OCI-M2 (cell line): ENCODE data around the gene CNPY3.
"Not testable (repeated sequence)": the region's sequence is repeated elsewhere in the genome, so short reads cannot be mapped to it uniquely, and the experiment has no call there.

Experiments
- DNase-seq: peaks from one replicate; lab custom pipeline; 2025; ENCODE audit not compliant: unreplicated experiment; lab: John Stamatoyannopoulos, UW

The CNPY3 gene

DNA sequence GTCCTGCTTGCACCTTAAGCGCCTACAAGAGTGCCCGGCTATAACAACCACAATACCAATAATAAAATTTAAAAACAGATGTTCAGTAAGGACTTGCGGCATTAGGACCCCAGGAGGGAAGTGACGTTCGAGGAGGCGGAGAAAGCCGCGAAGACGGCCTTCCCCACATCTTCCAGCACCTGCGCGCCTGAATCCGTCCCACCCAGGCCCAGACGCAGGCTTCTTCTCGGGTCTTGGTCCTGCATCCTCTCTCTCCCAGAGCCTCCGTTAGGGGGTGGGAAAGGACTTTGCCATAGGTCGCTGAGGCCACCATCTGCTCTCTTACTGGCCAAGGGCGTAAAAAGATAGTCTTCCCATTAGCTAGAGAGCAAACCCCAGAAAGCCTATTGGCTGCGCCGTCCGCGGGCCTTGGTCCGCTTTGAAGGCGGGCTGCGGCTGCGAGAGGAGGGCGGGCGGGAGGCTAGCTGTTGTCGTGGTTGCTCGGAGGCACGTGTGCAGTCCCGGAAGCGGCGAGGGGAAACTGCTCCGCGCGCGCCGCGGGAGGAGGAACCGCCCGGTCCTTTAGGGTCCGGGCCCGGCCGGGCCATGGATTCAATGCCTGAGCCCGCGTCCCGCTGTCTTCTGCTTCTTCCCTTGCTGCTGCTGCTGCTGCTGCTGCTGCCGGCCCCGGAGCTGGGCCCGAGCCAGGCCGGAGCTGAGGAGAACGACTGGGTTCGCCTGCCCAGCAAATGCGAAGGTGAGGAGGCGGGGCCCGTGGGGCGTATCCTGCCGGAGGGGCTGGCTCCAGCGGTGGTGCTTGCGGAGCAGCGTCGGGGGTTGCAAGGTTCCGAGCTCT, at the start of gene CNPY3:
TSS of gene CNPY3 (plus strand) at position 495 of the 835 bp plus-strand sequence. CDS start at position 586, 91 bp downstream.
- DNase-seq = peak; percentile 97

- DNase-seq = not testable (repeated sequence)
Observed at GRCh38 chr6:42880240-42880817, 49.0 kb upstream of the CNPY3 start.

- DNase-seq = not testable (repeated sequence)
Observed at GRCh38 chr6:42880871-42881270, 48.4 kb upstream of the CNPY3 start.

GRCh38 chr6:42885702-42886101, 43.6 kb upstream of the CNPY3 start:
- DNase-seq = no peak

DNA sequence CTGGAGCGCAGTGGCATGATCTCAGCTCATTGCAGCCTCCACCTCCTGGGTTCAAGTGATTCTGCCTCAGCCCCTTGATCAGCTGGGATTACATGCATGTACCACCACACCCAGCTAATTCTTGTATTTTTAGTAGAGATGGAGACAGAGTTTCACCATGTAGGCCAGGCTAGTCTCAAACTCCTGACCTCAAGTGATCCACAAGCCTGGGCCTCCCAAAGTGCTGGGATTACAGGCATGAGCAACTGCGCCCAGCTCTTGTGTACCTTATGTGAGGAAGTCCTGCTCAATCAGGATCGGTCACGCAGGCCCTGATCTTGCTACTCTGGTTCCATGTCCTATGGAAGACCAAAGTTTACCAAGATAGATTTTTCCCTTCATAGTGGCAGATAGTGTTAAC, 41.1 kb upstream of the CNPY3 start:
- not testable (repeated sequence) for DNase-seq

DNA sequence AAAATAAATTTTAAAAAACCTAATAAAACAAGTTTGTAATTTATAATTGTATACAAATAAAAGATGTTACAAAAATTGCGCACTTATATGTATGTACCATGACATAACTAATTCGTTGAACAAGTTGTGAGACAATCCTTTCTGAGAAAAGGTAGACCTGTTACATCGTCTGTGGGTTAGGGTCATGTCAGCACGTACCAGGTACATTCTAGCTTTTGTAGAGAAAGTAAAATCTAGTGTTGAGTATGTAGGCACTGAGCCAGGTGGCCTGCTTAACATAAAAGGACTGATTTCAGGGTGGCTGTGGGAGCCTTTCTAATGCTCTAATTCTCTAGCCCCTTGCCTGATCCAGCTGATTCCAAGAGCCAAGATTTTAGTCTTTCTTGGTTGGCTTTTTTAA, 39.5 kb upstream of the CNPY3 start:
- DNase-seq = no peak

- DNase-seq = no peak
Observed at GRCh38 chr6:42890311-42891198, 38.7 kb upstream of the CNPY3 start.

DNA sequence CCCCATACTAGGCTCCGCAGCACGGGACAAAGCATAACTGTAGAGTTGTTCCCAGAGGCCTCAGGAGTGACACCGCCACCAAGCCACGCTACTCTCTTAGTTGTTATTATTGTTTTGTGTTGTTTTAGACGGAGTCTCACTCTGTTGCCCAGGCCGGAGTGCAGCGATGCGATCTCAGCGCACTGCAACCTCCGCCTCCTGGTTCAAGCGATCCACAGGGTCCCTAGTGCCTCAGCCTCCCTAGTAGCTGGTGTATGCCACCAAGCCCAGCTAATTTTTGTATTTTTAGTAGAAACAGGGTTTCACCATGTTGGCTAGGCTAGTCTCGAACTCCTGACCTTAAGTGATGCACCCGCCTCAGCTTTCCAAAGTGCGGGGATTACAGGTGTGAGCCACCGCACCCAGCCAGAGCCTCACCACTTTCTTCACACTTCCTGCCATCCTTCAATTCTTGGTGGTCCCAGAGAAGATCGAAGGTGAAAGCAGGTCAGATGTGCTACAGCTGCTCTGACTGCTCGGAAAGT, 38.0 kb upstream of the CNPY3 start:
- DNase-seq = no peak

- DNase-seq = peak; percentile 67
Observed at GRCh38 chr6:42894041-42894828, 35.0 kb upstream of the CNPY3 start.

- DNase-seq = no peak
Observed at GRCh38 chr6:42896178-42896719, 33.0 kb upstream of the CNPY3 start.

- peak; percentile 82 for DNase-seq
Observed at GRCh38 chr6:42898891-42899361, 30.4 kb upstream of the CNPY3 start.

DNA sequence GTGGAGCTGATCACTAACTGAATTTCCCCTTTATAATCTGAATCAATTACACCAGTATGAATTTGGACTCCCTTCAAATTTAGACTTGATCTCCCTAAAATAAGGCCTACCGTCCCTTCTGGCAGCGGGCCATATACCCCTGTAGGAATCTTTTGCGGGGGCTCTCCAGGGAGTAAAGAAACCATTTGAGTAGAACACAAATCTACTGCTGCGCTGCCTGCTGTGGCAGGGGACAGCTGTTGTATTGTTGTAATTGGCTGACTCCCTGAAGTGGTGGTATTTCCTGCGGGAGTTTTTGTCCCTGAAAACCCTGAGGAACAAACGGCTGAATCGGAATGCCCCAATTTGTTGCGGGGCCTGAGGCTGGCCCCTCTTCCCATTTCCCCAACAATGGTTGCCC, 29.4 kb upstream of the CNPY3 start:
- no peak for DNase-seq

DNA sequence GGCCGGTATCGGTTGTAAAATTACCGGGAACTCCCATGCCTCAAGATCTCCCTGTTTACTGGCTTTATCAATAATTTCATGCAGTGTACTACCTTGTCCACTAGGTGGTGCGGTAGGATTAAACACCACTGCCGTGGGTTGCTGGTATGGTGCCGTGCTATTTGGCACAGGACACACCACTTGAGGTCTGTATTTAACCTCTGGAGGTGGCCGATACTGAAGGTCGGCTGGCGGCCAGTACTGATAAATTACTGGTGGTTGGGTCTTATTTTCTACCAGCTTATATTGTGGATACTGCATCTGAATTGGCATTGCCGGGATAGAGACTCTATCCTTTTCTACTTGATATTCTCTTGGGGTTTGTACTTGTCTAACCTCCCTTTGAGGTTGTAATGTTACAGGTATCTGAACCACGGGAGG, 27.7 kb upstream of the CNPY3 start:
- DNase-seq = peak; percentile 74

DNA sequence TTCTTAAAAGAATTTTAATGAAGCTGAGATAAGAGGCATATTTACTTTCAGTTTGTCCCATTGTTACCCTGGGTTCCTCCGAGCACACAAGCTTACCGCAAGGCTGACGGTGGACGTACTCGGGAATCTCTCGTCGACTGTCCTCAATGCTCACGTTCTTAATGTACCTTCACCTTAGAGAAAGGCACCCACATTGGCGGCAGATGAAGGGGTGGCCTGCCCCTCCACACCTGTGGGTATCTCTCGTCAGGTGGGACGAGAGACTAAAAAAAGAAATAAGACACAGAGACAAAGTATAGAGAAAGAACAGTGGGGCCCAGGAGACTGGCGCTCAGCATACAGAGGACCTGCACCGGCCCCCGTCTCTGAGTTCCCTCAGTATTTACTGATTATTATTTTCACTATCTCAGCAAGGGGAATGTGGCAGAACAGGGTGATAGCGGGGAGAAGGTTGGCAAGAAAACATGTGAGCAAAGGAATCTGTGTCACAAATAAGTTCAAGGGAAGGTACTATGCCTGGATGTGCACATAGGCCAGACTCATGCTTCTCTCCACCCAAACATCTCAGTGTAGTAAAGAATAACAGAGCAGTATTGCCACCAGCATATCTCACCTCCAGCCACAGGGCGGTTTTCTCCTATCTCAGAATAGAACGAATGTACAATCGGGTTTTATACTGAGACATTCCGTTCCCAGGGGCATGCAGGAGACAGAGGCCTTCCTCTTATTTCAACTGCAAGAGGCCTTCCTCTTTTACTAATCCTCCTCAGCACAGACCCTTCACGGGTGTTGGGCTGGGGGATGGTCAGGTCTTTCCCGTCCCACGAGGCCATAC, 26.6 kb upstream of the CNPY3 start:
- not testable (repeated sequence) for DNase-seq

GRCh38 chr6:42904467-42904866, 24.8 kb upstream of the CNPY3 start:
- no peak for DNase-seq

- DNase-seq = no peak
Observed at GRCh38 chr6:42907336-42907735, 21.9 kb upstream of the CNPY3 start.

GRCh38 chr6:42909835-42910234, 19.4 kb upstream of the CNPY3 start:
- DNase-seq = no peak

DNA sequence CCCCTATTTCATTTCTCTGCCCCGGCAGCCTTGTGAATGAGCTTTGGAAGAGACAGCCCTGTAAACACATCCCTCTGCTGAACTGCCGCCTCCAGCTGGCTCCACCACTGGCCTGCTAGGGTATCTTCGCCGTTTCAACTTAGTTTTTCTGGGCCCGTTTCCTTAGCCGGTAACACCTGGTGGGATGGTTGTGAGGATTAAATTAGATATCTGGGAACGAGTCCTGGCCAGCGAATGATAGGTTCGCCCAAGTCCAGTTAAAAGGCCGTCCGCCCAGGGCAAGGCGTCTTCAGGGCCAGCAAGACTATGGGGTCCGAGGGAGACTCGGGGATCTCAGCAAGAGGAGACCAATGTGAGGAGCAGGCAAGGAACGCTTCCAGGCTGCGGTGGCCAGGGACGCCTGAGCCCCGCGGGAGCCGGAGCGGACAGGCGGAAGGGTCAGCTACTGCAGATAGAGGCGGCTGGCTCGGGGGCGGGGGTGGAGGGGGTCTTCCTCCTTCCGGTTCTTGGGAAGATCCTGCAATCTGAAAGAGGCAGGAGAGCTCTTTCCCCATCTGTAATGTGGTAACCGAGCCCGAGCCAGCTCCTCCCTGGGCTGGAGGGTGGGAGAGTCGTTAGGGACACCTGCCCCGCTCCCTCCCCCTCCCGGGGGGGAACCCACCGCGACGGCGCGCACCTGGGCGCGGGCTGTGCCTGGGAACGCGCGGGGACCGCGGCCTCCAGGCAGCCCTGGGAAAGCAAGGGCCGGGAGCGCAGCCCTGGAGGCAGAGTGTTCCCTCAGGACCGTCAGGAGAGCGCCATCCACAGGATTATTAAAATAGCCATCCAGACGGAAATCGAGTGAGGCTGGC, 17.9 kb upstream of the CNPY3 start:
- no peak for DNase-seq
